Testis (tissue), 3 donors: ENCODE data around the gene RNASE1. TPM values are rescaled to one million over a fixed set of nuclear protein-coding genes. Genes with fewer than 3 reads are reported as not detected.

Experiments
- DNase-seq: peaks from one replicate; pipeline ENCODE4 v3.0.0-alpha.2; 2019
- H3K27ac ChIP-seq, 2 donors: fragments of 200-600 bp; sonication (generic); one replicate each; pipeline ENCODE4 v1.5.1; 2019
- H3K27me3 ChIP-seq: fragments of 200-600 bp; sonication (generic); one replicate; pipeline ENCODE4 v1.5.1; 2019
- H3K36me3 ChIP-seq: fragments of 200-600 bp; sonication (generic); one replicate; pipeline ENCODE4 v1.5.1; 2017; ENCODE audit warnings: low read depth; ENCODE audit errors: missing control alignments
- H3K4me1 ChIP-seq: fragments of 200-600 bp; sonication (generic); one replicate; pipeline ENCODE4 v1.5.1; 2019
- H3K4me3 ChIP-seq, 2 donors: fragments of 200-600 bp; sonication (generic); one replicate each; pipeline ENCODE4 v1.5.1; 2017 to 2019
- H3K9me3 ChIP-seq: fragments of 200-600 bp; sonication (generic); one replicate; pipeline ENCODE4 v1.5.1; 2017
- CTCF ChIP-seq, 3 experiments: fragments of 450-650 bp in 2 of 3; fragments of 200-600 bp in 1 of 3; sonication (generic) in 1 of 3; IDR thresholded peaks; one replicate each; pipeline ENCODE4 v1.5.1; 2016 to 2019; ENCODE audit warnings: antibody characterized with exemption in 3 of 3, mild to moderate bottlenecking in 2 of 3, moderate library complexity in 1 of 3
- POLR2A ChIP-seq: fragments of 450-650 bp; IDR thresholded peaks from one replicate; pipeline ENCODE4 v1.6.1; 2017; ENCODE audit warnings: antibody characterized with exemption, mild to moderate bottlenecking, moderate library complexity
- WGBS, 2 donors: methylation state at CpG; one replicate each; pipeline ENCODE4 v1.1.5; 2018; 5-methylcytosine and 5-hydroxymethylcytosine counted together
- intact Hi-C: fragments of 100-400 bp; cut with DNase I; formaldehyde crosslinking; loops from one replicate; pipeline ENCODE4 v1.15.1; 2023; ENCODE audit warnings: low total_unique reads
- polyA plus RNA-seq: library from polyadenylated mRNA; stranded (reverse); fragments of 350-450 nt; fragmentation: Illumina TruSeq; extraction: RNeasy Lipid Tissue Mini Kit (QIAGEN cat#74804); gene quantifications from one replicate; pipeline ENCODE4 v1.2.3, GENCODE V29; 2014; ENCODE audit warnings: low read depth, low replicate concordance; ENCODE audit not compliant: insufficient read depth
- total RNA-seq, 2 donors: library from RNA; depleted of rRNA; stranded (reverse); fragments of >200 nt; gene quantifications; one replicate each; pipeline ENCODE4 v1.2.3, GENCODE V29; 2016

RNASE1 gene
- total and polyA plus RNA-seq, 3 donors from 2014 or later = 1,880 to 2,939 (median 2,192) TPM

GRCh38 chr14:20794644-20795369 lies 7.8 kb downstream of the RNASE1 start:
- no peak overlapping the region for H3K27ac ChIP-seq
- TF ChIP-seq POLR2A = no peak
- no peak for TF ChIP-seq CTCF (IDR thresholded peaks at IDR 0.05)
- H3K36me3 ChIP-seq = no peaks in the 10 kb centered on the region
- intact Hi-C loops = no loop called here
- no peaks in the 10 kb centered on the region for H3K9me3 ChIP-seq
- DNase-seq = no peak
- H3K27me3 ChIP-seq = no peaks in the 10 kb centered on the region
- H3K4me3 ChIP-seq = no peak overlapping the region
- H3K4me1 ChIP-seq = peaks cover 6% of the 10 kb centered on the region
- WGBS, 2 donors = 83 to 87% methylated on average over 7 of the region's 7 CpGs

DNA sequence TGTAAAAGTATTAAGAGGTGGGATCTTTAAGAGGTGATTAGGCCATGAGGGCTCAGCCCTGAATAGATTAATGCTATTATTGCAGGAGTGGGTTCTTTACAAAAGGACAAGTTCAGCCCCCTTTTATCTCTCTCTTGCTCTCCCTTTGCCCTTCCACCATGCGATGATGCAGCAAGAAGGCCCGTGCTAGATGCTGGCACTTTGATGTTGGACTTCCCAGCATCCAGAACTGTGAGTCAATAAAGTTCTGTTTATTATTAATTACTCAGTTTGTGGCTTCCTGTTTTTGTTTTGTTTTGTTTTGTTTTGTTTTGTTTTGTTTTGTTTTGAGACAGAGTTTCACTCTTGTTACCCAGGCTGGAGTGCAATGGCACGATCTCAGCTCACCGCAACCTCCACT lies 10.1 kb downstream of the RNASE1 start:
- DNase-seq = no peak
- Histone ChIP-seq H3K27ac (no peak overlapping the region), H3K36me3 (no peaks in the 10 kb centered on the region), H3K4me1 (no peaks in the 10 kb centered on the region), H3K9me3 (no peaks in the 10 kb centered on the region), H3K4me3 (no peak overlapping the region), H3K27me3 (no peaks in the 10 kb centered on the region)
- WGBS, 2 donors = 93% methylated on average over 4 of the region's 4 CpGs
- TF ChIP-seq CTCF (IDR thresholded peaks at IDR 0.05) (no peak), POLR2A (no peak)
- intact Hi-C loops = no loop called here

GRCh38 chr14:20791597-20791996 lies 11.0 kb downstream of the RNASE1 start:
- H3K4me3 ChIP-seq = no peak overlapping the region
- H3K27ac ChIP-seq = no peak overlapping the region
- WGBS, 2 donors = 77 to 81% methylated on average over 2 of the region's 2 CpGs
- intact Hi-C loops = no loop called here
- no peak for TF ChIP-seq POLR2A
- no peak for TF ChIP-seq CTCF (IDR thresholded peaks at IDR 0.05)
- no peaks in the 10 kb centered on the region for H3K36me3 ChIP-seq
- no peaks in the 10 kb centered on the region for H3K9me3 ChIP-seq
- no peak for DNase-seq
- H3K27me3 ChIP-seq = no peaks in the 10 kb centered on the region
- no peaks in the 10 kb centered on the region for H3K4me1 ChIP-seq

DNA sequence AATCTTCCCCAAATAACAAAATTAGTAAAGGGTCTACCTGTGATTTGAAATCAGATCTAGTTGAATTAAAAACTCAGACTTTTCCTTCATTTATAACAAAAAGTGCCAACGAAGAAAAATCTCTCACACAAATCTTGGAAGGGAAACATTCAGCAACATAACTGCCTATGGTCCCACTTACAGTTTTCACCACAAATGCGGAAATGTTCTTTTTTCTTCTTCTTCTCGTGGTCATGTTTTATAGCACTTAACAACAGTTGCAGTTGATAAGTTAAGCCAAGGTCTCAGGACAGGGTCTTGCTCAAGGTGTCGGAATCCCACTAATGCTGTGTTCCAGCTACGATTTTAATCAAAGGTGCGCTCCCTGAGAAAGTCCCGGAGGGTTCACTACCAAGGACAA lies 11.5 kb downstream of the RNASE1 start:
- TF ChIP-seq POLR2A = no peak
- no peak for TF ChIP-seq CTCF (IDR thresholded peaks at IDR 0.05)
- H3K27me3 ChIP-seq = no peaks in the 10 kb centered on the region
- no peak overlapping the region for H3K27ac ChIP-seq

More for the DNA sequence above, 11.5 kb downstream of the RNASE1 start:
- no peaks in the 10 kb centered on the region for H3K36me3 ChIP-seq
- no peaks in the 10 kb centered on the region for H3K9me3 ChIP-seq
- 52 to 54% methylated on average over 7 of the region's 7 CpGs for WGBS, 2 donors
- intact Hi-C loops = no loop called here
- H3K4me3 ChIP-seq = no peak overlapping the region
- H3K4me1 ChIP-seq = no peaks in the 10 kb centered on the region
- DNase-seq = no peak
